SK-MEL-5 (cell line): ENCODE results near the gene KCNIP1. TPM values are rescaled to one million over a fixed set of nuclear protein-coding genes. Genes with fewer than 3 reads are reported as not detected.
"Not testable (repeated sequence)": the region's sequence is repeated elsewhere in the genome, so short reads cannot be mapped to it uniquely, and the experiment has no call there.

Experiments used
- DNase-seq: peaks from one replicate; pipeline ENCODE4 v3.0.0-alpha.2; 2016; ENCODE audit warnings: low read depth, low spot score
- in situ Hi-C: cut with HindIII; loops from 2 replicates; pipeline ENCODE4 v1.10.0; 2016; ENCODE audit warnings: low sequenced_read_pairs, high pct_unique_total_duplicates, low pct_unique_long_range_greater_than_20kb
- total RNA-seq: library from RNA; depleted of rRNA; stranded (reverse); fragments of >200 nt; shearing (Covaris generic); gene quantifications from 2 replicates; pipeline ENCODE4 v1.2.3, GENCODE V29; 2014

KCNIP1 gene
- total RNA-seq, 1 experiment from 2014 or later = not detected

DNA sequence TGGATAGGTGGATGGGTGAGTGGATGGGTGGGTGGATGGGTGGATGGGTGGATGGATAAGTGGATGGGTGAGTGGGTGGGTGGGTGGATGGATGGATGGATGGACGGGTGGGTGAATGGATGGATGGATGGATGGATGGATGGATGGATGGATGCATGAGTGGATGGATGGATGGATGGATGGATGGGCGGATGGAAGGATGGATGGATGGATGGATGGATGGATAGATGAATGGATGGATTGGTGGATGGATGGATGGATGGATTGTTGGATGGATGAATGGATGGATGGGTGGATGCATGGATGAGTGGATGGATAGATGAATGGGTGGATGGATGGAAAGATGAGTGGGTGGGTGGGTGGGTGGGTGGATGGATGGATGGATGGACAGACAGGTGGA, 250.7 kb downstream of the KCNIP1 start:
- in situ Hi-C loops, DNase-seq: not testable (repeated sequence)

GRCh38 chr5:170755679-170756456, 252.0 kb downstream of the KCNIP1 start:
- in situ Hi-C loops = no loop called here
- DNase-seq = no peak

GRCh38 chr5:170756691-170757090, 252.9 kb downstream of the KCNIP1 start:
- DNase-seq = no peak
- in situ Hi-C loops = no loop called here

DNA sequence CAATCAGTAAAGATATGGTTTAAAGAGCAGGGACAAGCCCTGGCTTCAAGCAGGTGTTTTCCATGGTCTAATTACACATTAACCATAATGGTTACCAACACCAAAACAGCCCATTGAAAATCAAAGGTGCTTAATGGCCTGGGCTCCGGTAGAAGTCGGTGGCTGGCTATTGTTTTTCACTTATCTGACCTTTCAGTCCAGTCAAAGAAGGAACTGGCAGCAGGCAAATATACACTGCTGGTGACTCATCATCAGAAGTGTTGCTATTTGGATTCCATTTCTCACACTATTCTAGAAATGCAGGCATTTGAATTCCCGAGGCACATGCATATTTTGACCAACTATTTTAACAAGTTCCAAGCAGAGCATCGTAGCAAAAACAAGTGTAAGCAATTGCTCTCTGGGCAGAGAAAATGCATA, 253.4 kb downstream of the KCNIP1 start:
- in situ Hi-C loops = no loop called here
- peak; percentile 34 for DNase-seq

GRCh38 chr5:170757669-170758068, 253.8 kb downstream of the KCNIP1 start:
- in situ Hi-C loops = no loop called here
- no peak for DNase-seq

DNA sequence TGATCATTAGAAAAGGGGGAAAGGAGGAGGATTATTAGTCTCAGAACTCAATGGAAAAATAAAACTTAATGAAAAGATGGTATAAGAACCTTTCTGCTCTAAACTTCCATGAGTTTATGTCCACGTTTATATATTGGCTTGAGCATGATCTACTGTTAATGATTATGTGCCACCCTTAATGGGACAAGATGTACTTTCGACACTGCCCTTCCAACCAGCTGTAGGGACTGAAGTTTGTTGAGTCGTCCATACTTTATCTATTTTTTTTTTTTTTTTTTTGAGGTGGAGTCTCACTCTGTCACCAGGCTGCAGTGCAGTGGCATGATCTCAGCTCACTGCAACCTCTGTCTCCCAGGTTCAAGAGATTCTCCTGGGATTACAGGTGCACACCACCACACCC, 254.7 kb downstream of the KCNIP1 start:
- DNase-seq = no peak
- in situ Hi-C loops = no loop called here

- DNase-seq = no peak
- in situ Hi-C loops = no loop called here
Measured at GRCh38 chr5:170760113-170760512, 256.3 kb downstream of the KCNIP1 start.

DNA sequence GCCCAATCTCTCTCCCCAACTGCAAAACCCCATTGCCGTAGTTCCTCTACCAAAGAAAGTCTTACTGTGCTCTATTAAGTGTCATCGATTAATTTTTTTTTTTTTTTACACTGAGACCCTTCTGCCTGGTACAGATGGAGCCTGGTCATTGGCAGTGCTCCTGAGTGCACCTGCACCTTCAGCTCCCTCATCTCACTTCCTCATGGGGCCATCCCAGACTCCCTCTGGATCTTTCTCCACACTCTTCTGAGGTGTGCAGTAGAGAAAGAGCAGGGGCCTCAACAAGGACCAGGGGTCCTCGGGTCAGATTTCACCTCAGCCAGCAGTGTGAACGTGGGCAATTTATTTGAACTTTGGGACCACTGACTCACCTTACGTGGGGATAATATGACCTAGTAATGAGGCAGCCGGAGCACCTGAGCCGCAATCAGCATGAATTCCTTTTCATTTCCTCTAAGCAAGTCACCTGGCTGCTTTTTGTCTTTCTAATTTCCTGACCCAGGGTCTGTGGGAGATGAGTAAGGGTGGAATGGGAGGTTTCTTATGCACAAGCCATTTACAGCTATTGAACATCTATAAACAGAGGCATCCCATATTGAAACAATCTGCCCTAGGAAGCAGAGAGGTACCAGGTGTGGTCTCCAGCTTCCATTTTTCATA, 257.4 kb downstream of the KCNIP1 start:
- in situ Hi-C loops = no loop called here
- DNase-seq = no peak

- no peak for DNase-seq
- in situ Hi-C loops = no loop called here
Measured at GRCh38 chr5:170761708-170762066, 257.9 kb downstream of the KCNIP1 start.

DNA sequence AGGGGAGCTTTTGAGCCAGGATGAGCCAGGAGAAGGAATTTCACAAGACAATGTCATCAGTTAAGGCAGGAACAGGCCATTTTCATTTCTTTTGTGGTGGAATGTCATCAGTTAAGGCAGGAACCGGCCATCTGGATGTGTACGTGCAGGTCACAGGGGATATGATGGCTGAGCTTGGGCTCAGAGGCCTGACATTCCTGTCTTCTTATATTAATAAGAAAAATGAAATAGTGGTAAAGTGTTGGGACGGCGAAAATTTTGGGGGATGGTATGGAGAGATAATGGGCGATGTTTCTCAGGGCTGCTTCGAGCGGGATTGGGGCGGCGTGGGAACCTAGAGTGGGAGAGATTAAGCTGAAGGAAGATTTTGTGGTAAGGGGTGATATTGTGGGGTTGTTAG, 258.5 kb downstream of the KCNIP1 start:
- in situ Hi-C loops, DNase-seq: not testable (repeated sequence)

DNA sequence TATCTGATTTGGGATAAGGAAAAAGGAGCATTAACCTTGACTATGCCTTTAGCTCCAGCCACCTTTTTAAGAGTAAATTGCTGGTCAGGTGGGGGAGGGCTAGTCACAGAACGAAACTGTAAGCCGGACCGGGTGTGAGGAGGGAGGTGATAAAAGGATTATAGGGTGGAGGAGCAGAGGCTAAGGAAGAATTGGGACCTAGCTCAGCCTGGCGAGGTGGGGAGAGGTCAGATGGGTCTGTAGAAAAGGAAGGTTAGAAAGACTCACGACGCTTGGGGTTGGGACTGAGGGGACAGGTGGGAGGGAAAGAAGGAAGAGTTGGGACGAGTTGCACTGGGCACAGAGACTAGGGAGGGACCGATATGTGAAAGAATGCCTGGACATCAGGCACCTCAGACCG, 262.0 kb downstream of the KCNIP1 start:
- in situ Hi-C loops, DNase-seq: not testable (repeated sequence)

GRCh38 chr5:170769246-170769645, 265.4 kb downstream of the KCNIP1 start:
- DNase-seq = no peak
- in situ Hi-C loops = no loop called here

- peak; percentile 25 for DNase-seq
- in situ Hi-C loops = no loop called here
Measured at GRCh38 chr5:170769898-170770416, 266.1 kb downstream of the KCNIP1 start.

DNA sequence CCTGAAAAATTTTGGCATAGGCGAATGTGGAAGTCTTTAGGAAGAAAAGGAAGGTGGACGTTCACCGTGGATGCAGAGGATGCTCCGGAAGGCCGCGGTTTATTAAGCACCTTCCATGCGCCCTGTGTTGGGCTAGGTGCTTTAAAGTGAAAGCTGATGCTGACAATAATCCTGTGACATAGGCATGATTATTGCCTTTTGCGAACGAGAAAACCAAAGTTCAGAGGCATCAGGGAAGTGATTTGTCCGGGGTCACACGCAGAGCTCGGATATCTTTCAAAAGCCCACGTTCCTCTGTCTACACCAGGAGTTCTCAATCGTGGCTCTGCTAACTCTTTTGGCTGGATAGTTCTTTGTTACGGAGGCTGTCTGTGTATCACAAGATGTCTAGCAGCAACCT, 267.7 kb downstream of the KCNIP1 start:
- no peak for DNase-seq
- in situ Hi-C loops = no loop called here

GRCh38 chr5:170773024-170773985, 269.5 kb downstream of the KCNIP1 start:
- no peak for DNase-seq
- in situ Hi-C loops = no loop called here

GRCh38 chr5:170774831-170775230, 271.0 kb downstream of the KCNIP1 start:
- in situ Hi-C loops = no loop called here
- no peak for DNase-seq

DNA sequence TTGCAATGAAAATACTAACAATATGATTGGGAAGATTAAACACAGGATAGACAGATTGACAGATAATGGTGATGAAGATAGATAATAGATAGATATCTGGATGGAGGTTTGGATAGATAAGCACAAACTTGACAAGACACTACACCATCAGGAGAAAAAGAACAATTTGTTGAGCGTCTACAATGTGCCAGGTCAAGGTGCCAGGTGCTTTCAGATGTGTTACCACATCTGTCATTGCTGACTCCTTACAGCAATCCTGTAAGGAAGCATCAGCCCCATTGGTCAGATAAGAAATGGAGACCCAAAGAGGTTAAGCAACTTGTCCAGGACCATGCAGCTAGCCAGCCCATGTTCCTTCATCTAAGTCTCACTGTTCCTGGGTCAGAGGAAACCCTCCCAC, 278.1 kb downstream of the KCNIP1 start:
- DNase-seq = no peak
- in situ Hi-C loops = no loop called here

DNA sequence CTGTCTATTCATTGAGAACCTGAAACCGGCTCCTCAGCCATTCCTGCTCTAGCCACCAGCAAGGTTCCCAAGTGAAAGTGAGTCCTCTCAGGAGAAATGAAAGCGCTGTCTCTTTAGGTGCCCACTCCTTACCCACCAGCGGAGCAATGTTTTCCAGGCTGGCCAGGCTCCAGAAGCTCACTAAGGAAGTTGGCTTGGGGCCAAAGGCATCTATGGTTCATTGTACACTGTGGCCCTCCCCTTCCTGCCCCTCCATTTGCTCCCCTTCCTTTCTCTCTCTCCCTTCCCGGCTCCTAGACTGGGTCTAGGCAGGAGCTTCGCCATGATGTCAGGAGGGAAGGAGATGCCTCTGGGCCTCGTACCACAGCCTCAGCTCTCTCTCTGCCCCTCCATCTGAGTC, 278.6 kb downstream of the KCNIP1 start:
- peak; percentile 14 for DNase-seq
- in situ Hi-C loops = no loop called here
